Measurements from ENCODE around the gene FGF21. TPM values are rescaled to one million over a fixed set of nuclear protein-coding genes. Genes with fewer than 3 reads are reported as not detected.

Gene FGF21
- total RNA-seq, 1 donor from 2014 or later: not detected

GRCh38 chr19:48751845-48752495 is 3.4 kb upstream of the FGF21 start:
- H3K9me3 Mint-ChIP-seq (ENCODE audit: low read depth): no peaks in the 10 kb centered on the region
- DNase-seq (ENCODE audit: low spot score, unreplicated experiment): no peak
- no peak for TF ChIP-seq CTCF (IDR thresholded peaks at IDR 0.05; ENCODE audit: unreplicated experiment)
- H3K4me1 Mint-ChIP-seq (ENCODE audit: low read depth): peaks cover 14% of the 10 kb centered on the region
- peak overlapping the region; percentile 82 for H3K4me3 Mint-ChIP-seq (ENCODE audit: low read depth)
- H3K36me3 Mint-ChIP-seq (ENCODE audit: insufficient read depth): peaks cover 3% of the 10 kb centered on the region
- H3K27me3 Mint-ChIP-seq: peaks cover 8% of the 10 kb centered on the region
- peak overlapping the region; percentile 68 for H3K27ac Mint-ChIP-seq

GRCh38 chr19:48752496-48753365 is 2.6 kb upstream of the FGF21 start, which contains the start of gene FUT1:
Gene FUT1 (minus strand): TSS chr19:48752641. CDS start chr19:48751281, 1,360 bp downstream.
- Mint-ChIP-seq H3K4me1 (ENCODE audit: low read depth) (peaks cover 14% of the 10 kb centered on the region), H3K36me3 (ENCODE audit: insufficient read depth) (peaks cover 3% of the 10 kb centered on the region), H3K4me3 (ENCODE audit: low read depth) (peak within 1 kb of the TSS; percentile 82), H3K9me3 (ENCODE audit: low read depth) (no peaks in the 10 kb centered on the region), H3K27me3 (peaks cover 8% of the 10 kb centered on the region), H3K27ac (peak within 1 kb of the TSS; percentile 97)
- peak; percentile 59 for TF ChIP-seq CTCF (IDR thresholded peaks at IDR 0.05; ENCODE audit: unreplicated experiment)
- DNase-seq (ENCODE audit: low spot score, unreplicated experiment): peak; percentile 92

- Mint-ChIP-seq H3K36me3 (ENCODE audit: insufficient read depth) (no peaks in the 10 kb centered on the region), H3K4me1 (ENCODE audit: low read depth) (peaks cover 14% of the 10 kb centered on the region), H3K9me3 (ENCODE audit: low read depth) (no peaks in the 10 kb centered on the region), H3K4me3 (ENCODE audit: low read depth) (no peak overlapping the region), H3K27ac (no peak overlapping the region), H3K27me3 (peaks cover 13% of the 10 kb centered on the region)
- DNase-seq (ENCODE audit: low spot score, unreplicated experiment): no peak
- no peak for TF ChIP-seq CTCF (IDR thresholded peaks at IDR 0.05; ENCODE audit: unreplicated experiment)
These were observed 463 bp downstream of the FGF21 start for GRCh38 chr19:48755787-48756186.

GRCh38 chr19:48756212-48756611 is 888 bp downstream of the FGF21 start:
- DNase-seq (ENCODE audit: low spot score, unreplicated experiment): no peak
- H3K27ac Mint-ChIP-seq: no peak overlapping the region
- H3K9me3 Mint-ChIP-seq (ENCODE audit: low read depth): no peaks in the 10 kb centered on the region
- peaks cover 12% of the 10 kb centered on the region for H3K4me1 Mint-ChIP-seq (ENCODE audit: low read depth)
- no peak overlapping the region for H3K4me3 Mint-ChIP-seq (ENCODE audit: low read depth)
- H3K36me3 Mint-ChIP-seq (ENCODE audit: insufficient read depth): no peaks in the 10 kb centered on the region
- H3K27me3 Mint-ChIP-seq: peaks cover 14% of the 10 kb centered on the region
- TF ChIP-seq CTCF (IDR thresholded peaks at IDR 0.05; ENCODE audit: unreplicated experiment): no peak

GRCh38 chr19:48756686-48757085 is 1.4 kb downstream of the FGF21 start:
- Mint-ChIP-seq H3K27me3 (peaks cover 16% of the 10 kb centered on the region), H3K27ac (no peak overlapping the region), H3K9me3 (ENCODE audit: low read depth) (no peaks in the 10 kb centered on the region), H3K36me3 (ENCODE audit: insufficient read depth) (no peaks in the 10 kb centered on the region), H3K4me3 (ENCODE audit: low read depth) (no peak overlapping the region), H3K4me1 (ENCODE audit: low read depth) (peaks cover 11% of the 10 kb centered on the region)
- TF ChIP-seq CTCF (IDR thresholded peaks at IDR 0.05; ENCODE audit: unreplicated experiment): no peak
- no peak for DNase-seq (ENCODE audit: low spot score, unreplicated experiment)
